IPS-18c (cell line): ENCODE data around the gene TBC1D22A.

Experiments used
- H3K4me3 ChIP-seq: 2 replicates; pipeline ENCODE4 v1.7.0; 2013; ENCODE audit warnings: low read depth, mild to moderate bottlenecking, low read length, moderate library complexity; ENCODE audit not compliant: insufficient read depth
- H3K9me3 ChIP-seq: one replicate; pipeline ENCODE4 v1.6.1; 2013; ENCODE audit warnings: mild to moderate bottlenecking, low read length, moderate library complexity; ENCODE audit not compliant: control insufficient read depth, insufficient read depth

TBC1D22A gene

DNA sequence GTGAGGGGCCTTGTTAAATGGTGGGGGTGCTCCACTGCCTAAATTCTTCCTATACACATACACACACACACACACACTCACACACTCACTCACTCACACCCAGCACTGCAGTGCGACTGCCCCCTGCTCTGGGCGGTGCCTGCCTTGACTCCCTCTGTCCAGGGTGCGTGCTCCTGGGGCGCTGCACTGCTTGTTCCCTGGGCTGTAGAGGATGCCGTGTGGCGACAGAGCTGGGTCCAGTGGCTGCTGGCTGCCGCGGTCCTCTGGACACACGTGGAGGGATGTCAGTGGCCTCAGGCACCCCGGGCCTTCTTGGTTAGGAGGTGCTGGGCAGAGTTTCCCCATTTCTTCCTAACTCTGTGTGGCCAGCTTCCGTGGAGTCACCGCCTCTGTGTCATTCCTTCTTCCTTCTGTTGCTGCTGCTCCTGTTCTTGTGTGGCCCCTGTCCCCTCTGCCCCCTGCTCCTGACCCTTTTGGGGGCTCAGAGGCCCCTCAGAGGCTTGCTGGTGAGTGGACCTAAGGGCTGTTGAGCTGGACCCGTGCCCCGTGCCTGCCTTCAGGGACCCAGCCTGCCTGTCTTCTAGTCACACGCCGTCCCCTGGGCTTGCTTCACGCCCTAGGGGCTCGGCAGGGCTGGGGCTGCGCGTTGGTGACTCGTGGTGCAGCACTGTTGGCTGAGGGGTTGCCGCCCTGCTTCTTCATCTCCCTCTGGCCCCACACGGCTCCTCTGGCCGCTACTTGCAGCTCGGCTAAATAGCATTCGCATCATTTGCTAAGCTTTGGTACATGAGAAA, 147.0 kb downstream of the TBC1D22A start:
- Histone ChIP-seq H3K9me3 (no peaks in the 10 kb centered on the region), H3K4me3 (no peak overlapping the region)

GRCh38 chr22:46910624-46911023, 148.2 kb downstream of the TBC1D22A start:
- no peak overlapping the region for H3K4me3 ChIP-seq

DNA sequence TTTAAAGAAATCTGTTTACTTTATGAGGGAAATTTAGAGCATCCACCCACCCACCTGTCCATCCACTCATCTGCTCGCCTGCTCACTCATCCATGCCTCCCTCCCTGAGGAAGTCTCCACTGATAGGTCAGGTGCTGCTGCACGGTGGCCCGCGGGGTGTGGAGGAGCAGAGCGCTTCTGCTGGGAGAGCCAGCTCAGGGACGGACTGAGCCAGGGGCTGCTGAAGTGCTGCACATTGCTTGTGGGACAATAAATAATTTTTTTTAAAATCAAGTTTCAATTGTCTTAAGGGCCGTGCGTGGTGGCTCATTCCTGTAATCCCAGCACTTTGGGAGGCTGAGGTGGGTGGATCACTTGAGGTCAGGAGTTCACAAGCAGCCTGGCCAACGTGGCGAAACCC, 148.9 kb downstream of the TBC1D22A start:
- Histone ChIP-seq H3K4me3 (no peak overlapping the region), H3K9me3 (no peaks in the 10 kb centered on the region)

More at GRCh38 chr22:46910624-46911023, 148.2 kb downstream of the TBC1D22A start:
- H3K9me3 ChIP-seq, result no peaks in the 10 kb centered on the region

GRCh38 chr22:46913351-46913750, 150.9 kb downstream of the TBC1D22A start:
- Histone ChIP-seq H3K9me3 (no peaks in the 10 kb centered on the region), H3K4me3 (no peak overlapping the region)

GRCh38 chr22:46914481-46914880, 152.0 kb downstream of the TBC1D22A start:
- Histone ChIP-seq H3K4me3 (no peak overlapping the region), H3K9me3 (no peaks in the 10 kb centered on the region)

DNA sequence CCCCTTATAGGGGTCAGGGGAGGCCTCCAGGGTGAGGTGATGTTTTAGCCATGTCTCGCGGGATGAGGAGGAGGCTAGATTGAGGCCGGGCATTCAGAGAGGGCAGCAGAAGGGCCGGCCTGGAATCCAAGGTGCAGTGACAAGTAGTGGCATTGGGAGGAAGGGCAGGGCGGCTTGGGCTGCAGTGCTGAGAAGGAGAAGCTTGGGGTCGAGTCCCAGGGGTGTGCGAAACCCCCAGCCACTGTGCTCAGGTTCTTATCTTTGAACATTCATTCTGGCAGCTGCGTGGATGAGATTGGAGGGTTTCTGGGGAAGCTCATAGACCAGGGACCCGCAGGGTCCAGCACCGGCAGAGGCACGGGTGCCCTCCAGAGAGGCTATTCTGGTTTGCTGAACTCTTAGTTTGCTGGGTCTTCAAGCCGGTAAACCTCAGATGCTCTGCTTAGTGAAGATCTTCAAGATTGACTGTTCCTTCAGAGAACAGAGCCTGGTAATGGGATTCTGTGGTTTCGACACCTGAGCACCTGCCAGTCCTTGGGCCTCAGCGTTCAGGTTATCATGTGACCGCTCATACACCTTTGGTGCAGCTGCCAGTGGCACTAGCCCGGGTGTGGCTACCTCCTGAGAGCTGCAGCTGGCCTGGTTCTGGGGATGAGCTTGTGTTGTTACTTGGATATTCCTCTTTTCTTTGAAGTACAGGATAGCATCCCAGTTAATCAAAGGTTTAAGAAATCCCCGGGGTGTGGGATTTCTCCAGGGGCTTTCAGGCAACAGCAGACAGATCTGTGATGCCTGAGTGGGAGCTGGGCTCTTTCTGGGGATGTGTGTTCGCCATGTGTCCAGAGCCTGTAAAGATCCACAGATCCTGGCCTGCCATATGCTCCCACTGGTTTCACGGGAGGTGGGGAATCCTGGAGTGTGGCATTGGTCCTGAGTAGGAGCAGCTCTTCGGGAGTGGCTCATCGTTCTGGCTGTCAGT, 152.8 kb downstream of the TBC1D22A start:
- H3K9me3 ChIP-seq, result no peaks in the 10 kb centered on the region

DNA sequence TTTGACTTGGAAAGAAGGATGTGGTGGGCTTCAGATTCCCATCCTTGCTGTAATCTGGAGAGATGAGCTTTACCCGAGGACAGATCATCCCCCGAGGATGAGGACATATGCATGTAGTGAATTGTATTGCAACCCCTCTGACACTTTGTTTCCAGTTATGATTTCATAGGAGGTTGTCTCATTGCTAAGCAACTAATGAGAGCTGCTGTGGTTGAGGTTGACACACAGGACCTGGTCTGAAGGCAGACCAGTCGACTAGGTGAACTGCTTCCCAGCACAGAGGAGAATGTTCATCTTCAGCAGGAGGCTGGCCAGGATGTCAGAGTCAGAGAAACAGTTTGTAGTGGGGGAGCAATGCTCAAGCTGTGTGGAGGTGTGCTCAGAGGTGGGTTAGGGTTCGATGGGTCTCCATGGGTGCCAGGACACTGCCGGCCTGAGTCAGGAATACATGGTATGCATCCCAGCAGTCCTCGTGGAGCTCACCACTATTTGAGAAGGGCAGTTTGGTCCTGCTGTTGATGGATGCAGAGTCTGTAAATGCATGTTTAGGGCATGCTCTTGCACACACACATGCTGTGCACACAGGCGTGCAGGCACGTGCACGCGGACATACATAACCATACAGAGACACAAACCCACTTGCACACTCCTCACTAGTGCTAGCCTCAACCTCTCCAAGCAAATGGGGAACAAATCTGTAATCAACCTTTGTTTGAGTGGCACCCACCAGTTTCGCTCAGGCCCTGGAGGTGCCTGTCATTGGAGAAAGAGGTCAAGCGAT, 153.7 kb downstream of the TBC1D22A start:
- H3K4me3 ChIP-seq, result no peak overlapping the region

More for the DNA sequence above, 152.8 kb downstream of the TBC1D22A start:
- H3K4me3 ChIP-seq, result no peak overlapping the region

GRCh38 chr22:46916886-46917770, 154.7 kb downstream of the TBC1D22A start:
- H3K4me3 ChIP-seq, result no peak overlapping the region
- H3K9me3 ChIP-seq, result no peaks in the 10 kb centered on the region

More for the DNA sequence above, 153.7 kb downstream of the TBC1D22A start:
- no peaks in the 10 kb centered on the region for H3K9me3 ChIP-seq

DNA sequence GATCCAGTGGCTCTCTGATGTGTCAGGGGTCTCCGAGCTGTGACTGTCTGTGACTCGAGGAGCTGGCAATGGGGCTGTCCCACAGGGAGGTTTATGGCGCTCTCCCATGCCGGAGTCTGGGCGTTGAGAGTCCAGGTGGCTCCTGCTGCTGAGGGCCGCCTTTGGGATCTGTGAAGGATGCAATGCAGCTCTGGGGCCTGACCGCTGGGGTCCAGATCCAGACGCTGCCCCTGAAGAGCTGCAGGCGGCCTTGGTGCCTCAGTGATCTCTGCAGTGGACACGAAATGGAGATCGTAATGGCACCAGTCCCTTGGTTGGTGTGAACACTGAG, 155.3 kb downstream of the TBC1D22A start:
- H3K4me3 ChIP-seq, result no peak overlapping the region
- no peaks in the 10 kb centered on the region for H3K9me3 ChIP-seq

- Histone ChIP-seq H3K9me3 (no peaks in the 10 kb centered on the region), H3K4me3 (no peak overlapping the region)
These were observed 155.7 kb downstream of the TBC1D22A start for GRCh38 chr22:46918197-46918596.

- no peaks in the 10 kb centered on the region for H3K9me3 ChIP-seq
- H3K4me3 ChIP-seq, result no peak overlapping the region
These were observed 159.6 kb downstream of the TBC1D22A start for GRCh38 chr22:46922037-46922436.

DNA sequence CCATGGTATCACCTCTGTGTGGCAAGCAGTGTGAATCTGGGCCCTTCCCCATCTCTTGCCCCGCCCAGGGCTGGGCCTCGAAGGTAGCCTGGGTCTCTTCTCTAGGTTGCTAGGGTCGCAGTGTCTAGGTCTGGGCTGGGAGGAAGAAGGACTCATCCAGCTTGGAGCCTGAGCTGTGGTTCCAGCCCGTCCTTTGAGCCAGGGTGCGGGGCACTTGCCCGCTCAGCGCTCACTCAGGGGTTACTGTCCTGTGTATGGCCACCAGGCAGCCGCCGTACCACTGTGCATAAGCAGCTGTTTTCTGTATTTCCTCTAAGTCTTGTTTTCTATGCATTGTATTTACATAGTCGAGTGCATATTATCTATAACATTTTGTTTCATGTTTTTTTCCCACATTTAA, 160.9 kb downstream of the TBC1D22A start:
- Histone ChIP-seq H3K4me3 (no peak overlapping the region), H3K9me3 (no peaks in the 10 kb centered on the region)

DNA sequence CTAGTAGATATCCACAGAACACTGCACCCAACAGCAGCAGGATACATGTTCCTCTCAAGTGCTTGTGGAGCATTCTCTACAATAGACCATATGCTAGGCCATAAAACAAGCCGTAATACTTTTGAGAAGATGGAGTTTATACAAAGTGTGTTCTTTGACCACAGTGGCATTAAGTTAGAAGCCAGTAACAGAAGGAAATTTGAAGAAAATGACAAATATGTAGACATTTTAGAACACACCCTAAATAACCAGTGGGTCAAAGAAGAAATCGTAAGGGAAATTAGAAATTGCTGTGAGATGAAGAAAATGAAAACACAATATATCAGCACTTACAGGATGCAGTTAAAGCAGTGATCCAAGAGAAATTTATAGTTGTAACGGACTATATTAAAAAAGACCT, 163.4 kb downstream of the TBC1D22A start:
- no peaks in the 10 kb centered on the region for H3K9me3 ChIP-seq
- H3K4me3 ChIP-seq, result no peak overlapping the region

DNA sequence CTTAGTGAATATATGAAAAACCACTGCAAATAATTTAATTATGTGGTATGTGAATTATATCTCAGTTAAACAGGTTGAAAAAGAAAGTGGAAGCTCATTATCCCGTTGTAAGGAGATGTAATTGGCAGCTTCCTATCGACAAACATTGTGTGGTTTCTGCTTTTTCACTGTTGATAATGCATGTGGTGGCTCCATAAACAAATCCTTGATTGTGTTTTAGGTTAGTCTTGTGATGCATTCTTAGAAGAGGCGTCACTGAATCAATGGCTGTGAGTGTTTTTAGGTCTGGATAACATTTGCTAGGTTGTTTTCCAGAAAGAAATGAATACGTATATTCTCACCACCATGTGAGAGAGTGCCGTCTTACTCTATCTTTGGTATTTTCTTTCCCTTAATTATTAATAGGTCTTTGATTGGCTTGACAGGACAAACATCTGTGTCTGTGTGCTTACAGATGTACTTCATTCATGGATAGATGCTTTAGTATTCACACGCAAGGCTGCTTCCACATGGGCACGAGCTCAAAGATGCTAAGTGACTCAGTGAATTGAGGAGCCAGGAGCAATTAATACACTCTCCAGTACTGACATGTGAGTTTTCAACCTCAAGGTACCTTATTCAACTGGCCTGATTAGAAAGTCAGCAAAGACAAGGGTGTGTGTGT, 166.7 kb downstream of the TBC1D22A start:
- Histone ChIP-seq H3K4me3 (no peak overlapping the region), H3K9me3 (no peaks in the 10 kb centered on the region)

DNA sequence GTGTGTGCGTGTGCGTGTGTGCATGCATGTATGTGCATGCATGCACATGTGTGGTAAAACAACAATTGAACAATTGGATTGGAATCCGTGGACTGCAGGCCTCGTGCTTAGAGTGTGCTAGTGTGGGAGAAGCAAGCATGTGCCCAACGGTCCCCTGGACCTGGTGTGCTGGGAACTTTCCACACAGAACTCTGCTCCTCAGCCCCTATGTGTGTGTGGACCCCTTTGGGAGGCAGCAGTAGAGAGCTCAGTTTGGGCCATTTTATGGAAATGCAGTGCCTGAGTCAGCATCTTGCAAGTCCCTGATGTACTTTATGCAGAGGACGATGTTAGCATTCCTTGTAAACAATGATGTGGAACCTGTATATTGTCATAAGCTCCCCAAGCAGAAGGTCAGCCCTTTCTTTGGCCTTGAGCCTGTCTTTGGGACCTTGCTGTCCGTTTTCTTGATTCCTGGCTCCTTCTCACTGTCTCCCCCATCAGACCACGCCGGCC, 167.3 kb downstream of the TBC1D22A start:
- no peak overlapping the region for H3K4me3 ChIP-seq
- no peaks in the 10 kb centered on the region for H3K9me3 ChIP-seq

GRCh38 chr22:46931414-46931813, 169.0 kb downstream of the TBC1D22A start:
- H3K4me3 ChIP-seq, result no peak overlapping the region
- no peaks in the 10 kb centered on the region for H3K9me3 ChIP-seq
